Measurements from ENCODE around the gene TRIM42. TPM values are rescaled to one million over a fixed set of nuclear protein-coding genes. Genes with fewer than 3 reads are reported as not detected.

The TRIM42 gene
- total RNA-seq, 2 donors from 2014 or later = 1.1 TPM; not detected in 1

- no peak for TF ChIP-seq CTCF (IDR thresholded peaks at IDR 0.05)
- TF ChIP-seq POLR2AphosphoS5 (IDR thresholded peaks at IDR 0.05) = no peak
- no peak for TF ChIP-seq POLR2A (IDR thresholded peaks at IDR 0.05)
- Histone ChIP-seq H3K27me3 (replicated peaks; ENCODE audit: insufficient read depth) (no peaks in the 10 kb centered on the region), H3K4me3 (no peak overlapping the region), H3K9me3 (no peaks in the 10 kb centered on the region), H3K4me1 (replicated peaks) (no peaks in the 10 kb centered on the region), H3K36me3 (no peaks in the 10 kb centered on the region), H3K27ac (no peak overlapping the region)
- 90% methylated on average over 3 of the region's 3 CpGs for WGBS
- no peak for DNase-seq (ENCODE audit: low spot score)
- intact Hi-C loops (cut with DNase I) = no loop called here
These were observed 34.4 kb downstream of the TRIM42 start for GRCh38 chr3:140712301-140712700.

GRCh38 chr3:140715035-140715434 is 37.2 kb downstream of the TRIM42 start:
- Histone ChIP-seq H3K4me3 (no peak overlapping the region), H3K4me1 (replicated peaks) (peaks cover 3% of the 10 kb centered on the region), H3K9me3 (no peaks in the 10 kb centered on the region), H3K27ac (no peak overlapping the region), H3K27me3 (replicated peaks; ENCODE audit: insufficient read depth) (no peaks in the 10 kb centered on the region), H3K36me3 (no peaks in the 10 kb centered on the region)
- intact Hi-C loops (cut with DNase I) = no loop called here
- WGBS = 35% methylated on average over 10 of the region's 10 CpGs
- peak; percentile 47 for DNase-seq (ENCODE audit: low spot score)
- TF ChIP-seq POLR2A (IDR thresholded peaks at IDR 0.05) (no peak), POLR2AphosphoS5 (IDR thresholded peaks at IDR 0.05) (peak; percentile 52), CTCF (IDR thresholded peaks at IDR 0.05) (no peak)

GRCh38 chr3:140717921-140718320 is 40.1 kb downstream of the TRIM42 start:
- intact Hi-C loops (cut with DNase I) = no loop called here
- DNase-seq (ENCODE audit: low spot score) = no peak
- no peak overlapping the region for H3K27ac ChIP-seq
- H3K4me3 ChIP-seq = no peak overlapping the region
- peaks cover 4% of the 10 kb centered on the region for H3K4me1 ChIP-seq (replicated peaks)
- WGBS = 60% methylated on average over 3 of the region's 3 CpGs
- H3K9me3 ChIP-seq = no peaks in the 10 kb centered on the region
- no peaks in the 10 kb centered on the region for H3K27me3 ChIP-seq (replicated peaks; ENCODE audit: insufficient read depth)
- no peaks in the 10 kb centered on the region for H3K36me3 ChIP-seq
- TF ChIP-seq POLR2AphosphoS5 (IDR thresholded peaks at IDR 0.05) (no peak), POLR2A (IDR thresholded peaks at IDR 0.05) (no peak)

GRCh38 chr3:140719841-140720614 is 42.2 kb downstream of the TRIM42 start:
- no peaks in the 10 kb centered on the region for H3K9me3 ChIP-seq

GRCh38 chr3:140723576-140723975 is 45.7 kb downstream of the TRIM42 start:
- H3K36me3 ChIP-seq = no peaks in the 10 kb centered on the region
- H3K27me3 ChIP-seq (replicated peaks; ENCODE audit: insufficient read depth) = no peaks in the 10 kb centered on the region
- no peak for TF ChIP-seq POLR2A (IDR thresholded peaks at IDR 0.05)
- no peak for TF ChIP-seq CTCF (IDR thresholded peaks at IDR 0.05)
- no peak for TF ChIP-seq POLR2AphosphoS5 (IDR thresholded peaks at IDR 0.05)
- H3K4me3 ChIP-seq = no peak overlapping the region
- no peaks in the 10 kb centered on the region for H3K9me3 ChIP-seq
- no peak for DNase-seq (ENCODE audit: low spot score)
- intact Hi-C loops (cut with DNase I) = no loop called here
- WGBS = 80% methylated on average over 3 of the region's 3 CpGs
- H3K4me1 ChIP-seq (replicated peaks) = peaks cover 4% of the 10 kb centered on the region
- no peak overlapping the region for H3K27ac ChIP-seq

More at GRCh38 chr3:140719841-140720614, 42.2 kb downstream of the TRIM42 start:
- intact Hi-C loops (cut with DNase I) = no loop called here
- Histone ChIP-seq H3K36me3 (no peaks in the 10 kb centered on the region), H3K27ac (peak overlapping the region in 1 of 2 donors; percentile 47), H3K4me1 (replicated peaks) (peaks cover 4% of the 10 kb centered on the region), H3K27me3 (replicated peaks; ENCODE audit: insufficient read depth) (no peaks in the 10 kb centered on the region), H3K4me3 (no peak overlapping the region)
- peak; percentile 37 for DNase-seq (ENCODE audit: low spot score)
- WGBS = 47% methylated on average over 5 of the region's 5 CpGs
- TF ChIP-seq POLR2A (IDR thresholded peaks at IDR 0.05) (no peak), POLR2AphosphoS5 (IDR thresholded peaks at IDR 0.05) (peak; percentile 81)

Measured in prostate gland (tissue), 2 donors.